Mucosa of descending colon (tissue), 3 donors: ENCODE results near the gene PRICKLE4. TPM values are rescaled to one million over a fixed set of nuclear protein-coding genes. Genes with fewer than 3 reads are reported as not detected.
"Not testable (repeated sequence)": the region's sequence is repeated elsewhere in the genome, so short reads cannot be mapped to it uniquely, and the experiment has no call there.

Source experiments
- ATAC-seq: fragments of 200-7000 bp; cut with Tn5 transposase; one replicate; pipeline ENCODE4 v1.9.1; 2020; ENCODE audit warnings: mild to moderate bottlenecking, moderate library complexity
- DNase-seq, 3 donors: peaks; one replicate each; pipeline ENCODE4 v3.0.0-alpha.2; 2020
- H3K36me3 ChIP-seq: fragments of 200-600 bp; one replicate; pipeline ENCODE4 v1.8.0; 2021; ENCODE audit warnings: low read depth, mild to moderate bottlenecking
- H3K4me1 ChIP-seq: fragments of 200-600 bp; one replicate; pipeline ENCODE4 v1.8.0; 2021; ENCODE audit warnings: low read depth, mild to moderate bottlenecking
- H3K4me3 ChIP-seq: fragments of 200-600 bp; one replicate; pipeline ENCODE4 v1.8.0; 2021; ENCODE audit warnings: mild to moderate bottlenecking
- H3K9me3 ChIP-seq: fragments of 200-600 bp; one replicate; pipeline ENCODE4 v1.8.0; 2021; ENCODE audit warnings: mild to moderate bottlenecking
- intact Hi-C, 2 donors: fragments of 100-400 bp; cut with DNase I in 1 of 2; cut with micrococcal nuclease in 1 of 2; formaldehyde crosslinking; loops; one replicate each; pipeline versions ENCODE4 v1.11.0 to v1.11.1; 2022; cut with DNase I, micrococcal nuclease
- total RNA-seq, 3 donors: library from RNA; stranded (reverse); fragmentation: NEBNext Ultra II Directional in 2 of 3; extraction: Animal tissue kit (Norgen Biotek cat#: 25700) in 2 of 3; gene quantifications; one replicate each; pipeline versions ENCODE4 v1.2.1 to v1.2.4, GENCODE V29; 2021 to 2023
- TF ChIP-seq, protein P1 (sequence below): fragments of 200-600 bp; IDR thresholded peaks from one replicate; pipeline ENCODE4 v1.8.0; 2022; ENCODE audit warnings: antibody characterized with exemption, mild to moderate bottlenecking
- donor health status: DM: no; HTN: no; CAD: no; lungs with moderate emphysema.
- donor health status: DM: no; HTN: no; CAD: no.
- donor health status: DM: no; HTN: yes; CAD: no.

Gene PRICKLE4
- total RNA-seq, 3 donors from 2014 or later = 2.7 to 6.7 (median 6.1) TPM

DNA sequence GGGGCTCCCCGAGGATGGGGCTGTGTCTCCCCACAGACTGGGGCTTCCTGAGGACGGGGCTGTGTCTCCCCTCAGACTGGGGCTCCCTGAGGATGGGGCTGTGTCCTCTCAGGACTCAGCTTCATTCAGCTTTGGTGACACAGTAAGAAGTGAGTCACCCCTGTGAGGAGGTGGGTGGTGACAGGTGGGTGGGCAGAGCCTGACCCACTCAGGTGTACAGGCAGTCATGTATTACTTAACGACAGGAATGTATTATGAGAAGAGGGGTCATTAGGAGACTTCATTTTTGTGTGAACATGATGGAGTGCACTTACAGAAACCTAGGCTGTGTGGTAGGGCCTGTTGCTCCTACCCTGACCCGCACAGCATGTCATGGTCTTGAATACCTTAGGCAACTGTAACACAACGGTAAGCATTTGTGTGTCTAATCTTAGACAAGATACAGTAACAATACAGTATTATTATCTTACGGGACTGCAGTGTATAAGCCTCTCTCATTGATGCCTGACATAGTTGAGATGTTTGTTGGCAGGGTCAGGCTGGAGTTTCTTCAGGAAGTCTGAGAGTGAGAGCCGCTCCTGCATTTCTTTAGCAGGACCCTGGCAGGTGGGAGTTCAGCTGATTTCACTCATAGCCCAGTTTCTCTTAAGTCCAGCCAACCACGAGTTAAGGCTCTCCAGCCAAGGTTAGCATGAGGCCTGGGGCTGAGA lies 22.5 kb upstream of the PRICKLE4 start:
- ATAC-seq (no peak), DNase-seq (no peak)
- Histone ChIP-seq H3K4me3 (no peak overlapping the region), H3K36me3 (no peaks in the 10 kb centered on the region), H3K4me1 (no peaks in the 10 kb centered on the region), H3K9me3 (no peaks in the 10 kb centered on the region)
- TF ChIP-seq, protein P1, sequence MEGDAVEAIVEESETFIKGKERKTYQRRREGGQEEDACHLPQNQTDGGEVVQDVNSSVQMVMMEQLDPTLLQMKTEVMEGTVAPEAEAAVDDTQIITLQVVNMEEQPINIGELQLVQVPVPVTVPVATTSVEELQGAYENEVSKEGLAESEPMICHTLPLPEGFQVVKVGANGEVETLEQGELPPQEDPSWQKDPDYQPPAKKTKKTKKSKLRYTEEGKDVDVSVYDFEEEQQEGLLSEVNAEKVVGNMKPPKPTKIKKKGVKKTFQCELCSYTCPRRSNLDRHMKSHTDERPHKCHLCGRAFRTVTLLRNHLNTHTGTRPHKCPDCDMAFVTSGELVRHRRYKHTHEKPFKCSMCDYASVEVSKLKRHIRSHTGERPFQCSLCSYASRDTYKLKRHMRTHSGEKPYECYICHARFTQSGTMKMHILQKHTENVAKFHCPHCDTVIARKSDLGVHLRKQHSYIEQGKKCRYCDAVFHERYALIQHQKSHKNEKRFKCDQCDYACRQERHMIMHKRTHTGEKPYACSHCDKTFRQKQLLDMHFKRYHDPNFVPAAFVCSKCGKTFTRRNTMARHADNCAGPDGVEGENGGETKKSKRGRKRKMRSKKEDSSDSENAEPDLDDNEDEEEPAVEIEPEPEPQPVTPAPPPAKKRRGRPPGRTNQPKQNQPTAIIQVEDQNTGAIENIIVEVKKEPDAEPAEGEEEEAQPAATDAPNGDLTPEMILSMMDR = no peak
- intact Hi-C loops = no loop called here

DNA sequence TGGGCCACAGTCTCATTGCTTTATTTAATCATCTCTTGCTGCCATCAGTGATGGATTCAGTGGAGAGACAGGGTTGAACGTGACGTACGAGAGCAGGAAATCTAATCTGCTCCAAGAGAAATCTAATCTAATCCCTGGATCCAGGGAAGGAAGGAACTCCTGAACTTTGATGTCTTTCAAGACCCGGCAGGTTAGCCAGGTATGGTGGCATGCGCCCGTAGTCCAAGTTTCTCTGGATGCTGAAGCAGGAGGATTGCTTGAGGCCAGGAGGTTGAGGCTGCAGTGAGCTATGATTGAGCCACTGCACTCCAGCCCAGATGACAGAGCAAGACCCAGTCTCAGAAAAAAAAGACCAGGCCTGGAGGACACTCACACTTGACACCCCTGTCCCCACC lies 21.9 kb upstream of the PRICKLE4 start:
- TF ChIP-seq, protein P1 = no peak
- H3K9me3 ChIP-seq = no peaks in the 10 kb centered on the region
- no peaks in the 10 kb centered on the region for H3K4me1 ChIP-seq
- no peak overlapping the region for H3K4me3 ChIP-seq
- no peaks in the 10 kb centered on the region for H3K36me3 ChIP-seq
- DNase-seq (peak in 1 of 3 donors; percentile 6), ATAC-seq (no peak)
- intact Hi-C loops = no loop called here

DNA sequence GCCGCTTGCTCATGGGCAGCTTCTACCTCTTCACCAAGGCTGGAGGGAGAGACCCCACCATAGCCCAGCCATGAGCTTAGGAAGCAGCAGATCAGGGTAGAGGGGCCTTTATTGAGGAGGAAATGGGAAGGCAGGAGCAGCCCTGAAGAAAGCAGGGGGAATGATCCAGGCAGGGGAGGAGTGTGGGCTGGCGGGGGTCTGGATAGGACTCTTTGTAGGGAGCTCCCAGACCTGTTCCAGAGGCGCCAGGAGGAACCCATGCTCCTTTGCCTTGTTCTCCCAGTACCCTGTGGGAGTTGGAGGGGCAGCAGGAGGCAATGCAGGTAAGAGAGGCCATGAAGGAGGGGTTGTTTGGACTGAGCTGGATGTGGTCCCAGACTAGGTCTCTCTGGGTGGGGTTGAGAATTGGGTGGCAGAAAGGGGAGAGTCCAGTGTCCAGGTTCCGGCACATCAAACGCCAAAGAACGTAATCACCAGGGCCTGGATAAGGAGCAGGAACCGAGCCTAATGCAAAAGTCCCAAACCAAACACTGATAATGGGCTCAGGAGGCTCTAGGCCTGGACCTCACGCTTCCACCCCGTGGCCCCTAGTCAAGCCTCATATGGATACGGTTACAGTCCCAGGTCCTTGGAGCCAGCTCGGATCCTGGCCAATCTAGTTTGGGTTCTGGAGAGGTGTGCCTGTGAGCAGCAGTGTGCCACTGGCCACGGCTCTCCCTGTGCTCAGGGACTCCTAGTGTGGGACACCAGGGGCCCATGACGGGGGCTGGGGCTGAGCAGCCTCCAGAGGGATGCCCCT lies 21.3 kb upstream of the PRICKLE4 start:
- TF ChIP-seq, protein P1 = no peak
- intact Hi-C loops = no loop called here
- DNase-seq (peak in 1 of 3 donors; percentile 7), ATAC-seq (no peak)
- H3K36me3 ChIP-seq = no peaks in the 10 kb centered on the region
- H3K9me3 ChIP-seq = no peaks in the 10 kb centered on the region
- no peak overlapping the region for H3K4me3 ChIP-seq
- no peaks in the 10 kb centered on the region for H3K4me1 ChIP-seq

DNA sequence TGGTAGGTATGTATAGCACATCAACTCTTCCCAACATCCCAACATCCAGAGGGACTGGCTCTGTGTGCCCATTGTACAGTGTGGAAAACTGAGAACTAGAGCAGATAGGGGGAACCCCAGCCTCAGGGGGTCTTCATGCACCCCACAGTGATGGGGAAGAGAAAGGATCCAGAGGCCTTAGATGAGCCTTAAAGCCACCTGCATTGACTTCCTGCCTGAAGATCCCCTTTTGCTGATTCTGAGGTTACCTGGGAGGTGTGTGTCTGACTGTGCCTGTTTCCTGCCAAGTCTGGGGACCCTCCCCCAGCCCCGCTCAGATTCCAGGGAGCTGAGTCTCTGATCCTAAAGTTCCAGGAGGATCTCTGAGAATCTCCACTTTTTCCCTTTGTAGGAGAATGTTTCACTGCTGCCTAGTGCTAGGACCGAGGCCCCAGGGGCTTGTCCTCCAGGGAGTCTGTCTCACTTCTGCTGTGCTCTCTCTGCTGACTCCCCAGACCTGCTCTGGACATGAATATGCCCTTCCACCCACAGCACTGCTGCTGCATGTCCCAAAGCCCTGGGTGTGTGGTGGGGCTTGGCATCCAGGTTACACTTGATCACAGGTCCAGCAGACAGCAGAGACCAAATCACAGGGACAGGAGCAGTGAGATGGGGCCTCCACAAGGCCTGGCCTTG lies 20.5 kb upstream of the PRICKLE4 start:
- DNase-seq = peak in 1 of 3 donors; percentile 10
- no peaks in the 10 kb centered on the region for H3K4me1 ChIP-seq
- H3K36me3 ChIP-seq = no peaks in the 10 kb centered on the region
- intact Hi-C loops = no loop called here
- no peak overlapping the region for H3K4me3 ChIP-seq
- no peak for ATAC-seq
- no peaks in the 10 kb centered on the region for H3K9me3 ChIP-seq
- TF ChIP-seq, protein P1 = no peak

DNA sequence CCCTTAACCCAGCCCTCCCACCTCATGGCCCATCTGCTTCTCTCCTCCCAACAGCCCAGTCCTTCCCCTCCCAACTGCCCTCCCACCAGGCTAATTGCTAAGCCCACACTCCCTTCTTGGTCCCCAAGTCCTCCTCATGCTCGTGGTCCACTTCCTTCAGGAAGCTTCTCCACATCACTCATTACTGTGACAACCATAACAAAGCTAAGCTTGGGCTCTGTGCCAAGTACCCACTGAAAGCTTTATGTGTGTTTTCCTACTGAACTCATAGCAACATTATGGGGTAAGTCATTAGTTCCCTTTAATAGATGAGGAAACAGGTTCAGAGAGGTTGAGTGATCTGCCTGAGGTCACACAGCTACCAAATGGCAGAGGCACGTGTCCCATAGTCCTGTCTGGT lies 17.1 kb upstream of the PRICKLE4 start:
- no peak overlapping the region for H3K4me3 ChIP-seq
- H3K4me1 ChIP-seq = no peaks in the 10 kb centered on the region
- ATAC-seq (no peak), DNase-seq (no peak)
- H3K36me3 ChIP-seq = no peaks in the 10 kb centered on the region
- no peaks in the 10 kb centered on the region for H3K9me3 ChIP-seq
- intact Hi-C loops = no loop called here
- TF ChIP-seq, protein P1 = no peak

DNA sequence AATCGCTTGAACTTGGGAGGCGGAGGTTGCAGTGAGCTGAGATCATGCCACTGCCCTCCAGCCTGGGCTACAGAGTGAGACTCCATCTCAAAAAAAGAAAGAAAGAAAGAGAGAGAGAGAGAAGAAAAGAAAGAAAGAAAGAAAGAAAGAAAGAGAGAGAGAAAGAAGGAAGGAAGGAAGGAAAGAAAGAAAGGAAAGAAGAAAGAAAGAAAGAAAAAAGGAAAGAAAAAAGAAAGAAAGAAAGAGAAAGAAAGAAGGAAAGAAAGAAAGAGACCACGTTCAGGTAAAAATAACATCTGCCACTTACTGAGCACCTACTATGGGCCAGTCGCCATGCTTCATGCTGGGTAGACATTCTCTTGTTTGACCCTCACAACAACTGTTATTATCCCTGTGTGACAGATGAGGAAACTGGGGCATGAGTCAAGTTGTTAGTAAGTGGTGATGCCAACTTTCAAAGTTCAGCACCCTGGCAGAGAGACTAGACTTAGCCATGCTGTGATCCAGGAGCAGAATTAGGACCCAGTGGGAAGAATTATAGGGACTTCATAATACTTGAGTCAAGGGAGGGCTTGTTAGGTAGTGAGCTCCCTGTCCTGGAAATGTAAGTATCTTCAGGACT lies 14.4 kb upstream of the PRICKLE4 start:
- H3K4me1 ChIP-seq, DNase-seq, H3K36me3 ChIP-seq, H3K9me3 ChIP-seq, ATAC-seq, intact Hi-C loops, H3K4me3 ChIP-seq: not testable (repeated sequence)
